Activated B cell treated with CpG ODN at 0.5 μM for 24 hours (primary cell): ENCODE measurements around the gene USH2A. TPM values are rescaled to one million over a fixed set of nuclear protein-coding genes. Genes with fewer than 3 reads are reported as not detected.

ENCODE experiments used
- ATAC-seq: fragments of 200-7000 bp; cut with Tn5 transposase; one replicate; pipeline ENCODE4 v1.10.0; 2021; ENCODE audit warnings: low read depth, mild to moderate bottlenecking, moderate library complexity
- CTCF ChIA-PET: fragments of 350-600 bp; sonication (Branson Sonifier 250); formaldehyde crosslinking; loops from one replicate; lab custom pipeline; 2021; ENCODE audit warnings: antibody characterized with exemption; lab: Charles Lee
- POLR2A ChIA-PET: fragments of 350-600 bp; sonication (Branson Sonifier 250); formaldehyde crosslinking; loops from one replicate; lab custom pipeline; 2021; ENCODE audit warnings: antibody characterized with exemption; lab: Charles Lee
- DNase-seq: peaks from one replicate; pipeline ENCODE4 v3.0.0; 2022
- H3K27ac Mint-ChIP-seq: one replicate; pipeline ENCODE4 v1.8.0; 2020; ENCODE audit warnings: mixed read lengths
- H3K27me3 Mint-ChIP-seq: one replicate; pipeline ENCODE4 v1.8.0; 2021; ENCODE audit warnings: mixed read lengths
- H3K36me3 Mint-ChIP-seq: one replicate; pipeline ENCODE4 v1.8.0; 2021; ENCODE audit warnings: low read depth, mixed read lengths
- H3K4me1 Mint-ChIP-seq: one replicate; pipeline ENCODE4 v1.8.0; 2021; ENCODE audit warnings: mixed read lengths
- H3K4me3 Mint-ChIP-seq: one replicate; pipeline ENCODE4 v1.8.0; 2020; ENCODE audit warnings: mild to moderate bottlenecking, mixed read lengths
- H3K9me3 Mint-ChIP-seq: one replicate; pipeline ENCODE4 v1.8.0; 2020; ENCODE audit warnings: mixed read lengths
- CTCF ChIP-seq: fragments of 200-600 bp; IDR thresholded peaks from one replicate; pipeline ENCODE4 v1.8.0; 2022; ENCODE audit warnings: antibody characterized with exemption, mild to moderate bottlenecking
- intact Hi-C: fragments of 100-400 bp; cut with micrococcal nuclease; formaldehyde crosslinking; loops from one replicate; pipeline ENCODE4 v1.15.1; 2024
- total RNA-seq: library from RNA; stranded (reverse); gene quantifications from 2 replicates; pipeline ENCODE4 v1.2.3, GENCODE V29; 2022

USH2A gene
- total RNA-seq, 1 donor from 2014 or later = not detected

- H3K9me3 Mint-ChIP-seq = no peaks in the 10 kb centered on the region
- DNase-seq (no peak), ATAC-seq (no peak)
- H3K4me3 Mint-ChIP-seq = no peak overlapping the region
- H3K36me3 Mint-ChIP-seq = no peaks in the 10 kb centered on the region
- H3K27ac Mint-ChIP-seq = no peak overlapping the region
- no peaks in the 10 kb centered on the region for H3K4me1 Mint-ChIP-seq
- POLR2A ChIA-PET = no interaction called here
- CTCF ChIA-PET = no interaction called here
- no peaks in the 10 kb centered on the region for H3K27me3 Mint-ChIP-seq
- intact Hi-C loops = no loop called here
- no peak for TF ChIP-seq CTCF
These were observed 43.8 kb downstream of the USH2A start for GRCh38 chr1:216379441-216379840.

DNA sequence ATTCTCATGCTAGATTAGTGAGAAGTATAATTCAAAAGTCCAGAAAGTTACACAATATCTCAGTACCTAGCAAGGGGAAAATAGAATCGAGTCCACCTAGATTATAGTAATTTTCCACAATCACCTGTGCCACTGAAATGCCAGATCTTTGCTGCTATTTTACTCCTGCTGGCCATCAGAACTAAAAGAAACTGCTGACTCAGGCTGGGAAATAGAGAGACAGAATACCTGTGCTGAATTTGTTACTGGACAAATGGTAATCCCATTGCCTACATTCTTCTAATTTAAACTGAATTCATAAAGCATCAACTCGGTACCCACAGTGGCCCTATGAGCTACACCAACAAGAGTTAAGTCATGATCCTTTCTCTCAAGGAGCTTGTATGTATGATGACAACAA, 55.0 kb downstream of the USH2A start:
- ATAC-seq = no peak
- Mint-ChIP-seq H3K4me1 (no peaks in the 10 kb centered on the region), H3K36me3 (no peaks in the 10 kb centered on the region), H3K27me3 (no peaks in the 10 kb centered on the region), H3K27ac (no peak overlapping the region), H3K9me3 (peaks cover 2% of the 10 kb centered on the region), H3K4me3 (no peak overlapping the region)
- ChIA-PET CTCF (no interaction called here), POLR2A (no interaction called here)
- TF ChIP-seq CTCF = no peak
- no peak for DNase-seq
- intact Hi-C loops = no loop called here

DNA sequence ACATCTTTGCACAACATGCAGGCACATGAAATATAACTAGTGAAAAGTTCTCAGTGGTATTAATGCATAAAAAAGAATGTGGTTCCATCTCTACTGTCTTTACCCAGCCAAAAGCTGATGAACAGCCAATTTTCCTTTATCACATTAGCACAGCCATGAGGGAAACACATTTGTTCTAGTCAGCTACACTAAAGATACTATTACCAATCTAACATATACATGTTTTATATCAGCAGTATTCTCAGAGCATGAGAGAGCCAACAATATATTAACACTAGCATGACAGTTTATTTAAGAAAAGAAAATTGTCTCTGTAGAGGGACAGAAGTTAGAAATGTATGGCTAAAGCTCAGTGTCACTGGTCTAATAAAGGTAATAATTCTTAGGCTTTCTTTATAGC, 56.3 kb downstream of the USH2A start:
- Mint-ChIP-seq H3K27me3 (no peaks in the 10 kb centered on the region), H3K36me3 (no peaks in the 10 kb centered on the region), H3K4me3 (no peak overlapping the region), H3K4me1 (no peaks in the 10 kb centered on the region), H3K9me3 (no peaks in the 10 kb centered on the region), H3K27ac (no peak overlapping the region)
- TF ChIP-seq CTCF = no peak
- DNase-seq = no peak
- CTCF ChIA-PET = no interaction called here
- POLR2A ChIA-PET = no interaction called here
- no peak for ATAC-seq
- intact Hi-C loops = no loop called here

DNA sequence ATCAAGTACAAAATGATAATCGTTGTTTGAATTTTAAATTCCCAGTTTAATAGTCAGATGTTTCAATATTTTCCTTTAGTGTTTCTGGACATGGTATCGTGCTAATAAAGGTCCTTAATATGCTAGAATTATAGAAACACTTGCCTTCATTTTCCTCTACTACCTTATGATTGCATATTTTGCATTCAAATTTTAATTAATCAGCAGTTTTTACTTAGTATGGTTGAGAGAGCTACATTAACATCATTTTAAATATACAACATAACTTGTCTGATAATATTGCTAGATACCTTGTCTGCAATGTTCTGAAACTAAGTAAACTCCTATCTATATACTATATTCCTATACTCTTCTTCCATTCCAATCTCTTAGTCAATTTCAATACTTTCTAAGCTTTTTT, 66.3 kb downstream of the USH2A start:
- CTCF ChIA-PET = no interaction called here

GRCh38 chr1:216350186-216350585, 73.1 kb downstream of the USH2A start:
- intact Hi-C loops = no loop called here
- POLR2A ChIA-PET = no interaction called here
- no peak for TF ChIP-seq CTCF
- ATAC-seq (no peak), DNase-seq (no peak)
- Mint-ChIP-seq H3K36me3 (no peaks in the 10 kb centered on the region), H3K27ac (no peak overlapping the region), H3K9me3 (peaks cover 3% of the 10 kb centered on the region), H3K27me3 (no peaks in the 10 kb centered on the region), H3K4me3 (no peak overlapping the region), H3K4me1 (no peaks in the 10 kb centered on the region)
- CTCF ChIA-PET = no interaction called here

More for the DNA sequence above, 66.3 kb downstream of the USH2A start:
- ATAC-seq (no peak), DNase-seq (no peak)
- intact Hi-C loops = no loop called here
- Mint-ChIP-seq H3K4me1 (no peaks in the 10 kb centered on the region), H3K4me3 (no peak overlapping the region), H3K27me3 (no peaks in the 10 kb centered on the region), H3K9me3 (peaks cover 2% of the 10 kb centered on the region), H3K36me3 (no peaks in the 10 kb centered on the region), H3K27ac (no peak overlapping the region)
- POLR2A ChIA-PET = no interaction called here
- TF ChIP-seq CTCF = no peak
